Neural progenitor cell (in vitro differentiated cells): Measurements from ENCODE around the gene CDKL4. TPM values are rescaled to one million over a fixed set of nuclear protein-coding genes. Genes with fewer than 3 reads are reported as not detected.

Experiments used
- DNase-seq: peaks from one replicate; pipeline ENCODE4 v3.0.0-alpha.2; 2016; ENCODE audit warnings: low spot score
- H2AFZ ChIP-seq: fragments of 200-600 bp; sonication (generic); replicated peaks from 2 replicates; pipeline ENCODE4 v1.6.1; 2016; ENCODE audit warnings: antibody characterized with exemption
- H3F3A ChIP-seq: fragments of 200-600 bp; sonication (generic); 2 replicates; pipeline ENCODE4 v1.6.1; 2016; ENCODE audit warnings: antibody characterized with exemption, low read depth
- H3K27ac ChIP-seq: fragments of 200-600 bp; sonication (generic); 2 replicates; pipeline ENCODE4 v1.5.1; 2016; ENCODE audit warnings: mild to moderate bottlenecking
- H3K27me3 ChIP-seq: fragments of 200-600 bp; sonication (generic); 2 replicates; pipeline ENCODE4 v1.6.1; 2016; ENCODE audit warnings: mild to moderate bottlenecking, moderate library complexity
- H3K36me3 ChIP-seq: fragments of 200-600 bp; sonication (generic); 2 replicates; pipeline ENCODE4 v1.5.1; 2016
- H3K4me1 ChIP-seq: fragments of 200-600 bp; sonication (generic); 2 replicates; pipeline ENCODE4 v1.6.1; 2016; ENCODE audit warnings: mixed run types
- H3K4me2 ChIP-seq: fragments of 200-600 bp; sonication (generic); 2 replicates; pipeline ENCODE4 v1.6.1; 2016
- H3K4me3 ChIP-seq: fragments of 200-600 bp; sonication (generic); 2 replicates; pipeline ENCODE4 v1.5.1; 2016
- H3K79me2 ChIP-seq: fragments of 200-600 bp; sonication (generic); 2 replicates; pipeline ENCODE4 v1.6.1; 2016; ENCODE audit warnings: low read depth
- H3K9ac ChIP-seq: fragments of 200-600 bp; sonication (generic); 2 replicates; pipeline ENCODE4 v1.6.1; 2016
- H3K9me3 ChIP-seq: fragments of 200-600 bp; sonication (generic); 2 replicates; pipeline ENCODE4 v1.5.1; 2016; ENCODE audit warnings: low read depth
- H4K20me1 ChIP-seq: fragments of 200-600 bp; sonication (generic); 2 replicates; pipeline ENCODE4 v1.6.1; 2016; ENCODE audit warnings: low read depth
- H3K27ac Mint-ChIP-seq: 3 replicates; pipeline ENCODE4 v1.8.0; 2021; ENCODE audit warnings: mixed read lengths
- H3K27me3 Mint-ChIP-seq: 2 replicates; pipeline ENCODE4 v1.8.0; 2022; ENCODE audit warnings: low read depth, mild to moderate bottlenecking, inconsistent platforms, moderate library complexity, mixed read lengths; ENCODE audit not compliant: insufficient read depth
- H3K36me3 Mint-ChIP-seq: 3 replicates; pipeline ENCODE4 v1.8.0; 2021; ENCODE audit warnings: mixed read lengths
- H3K4me1 Mint-ChIP-seq: 3 replicates; pipeline ENCODE4 v1.8.0; 2021; ENCODE audit warnings: mixed read lengths
- H3K4me3 Mint-ChIP-seq: 3 replicates; pipeline ENCODE4 v1.8.0; 2021; ENCODE audit warnings: mild to moderate bottlenecking, moderate library complexity, mixed read lengths
- H3K9me3 Mint-ChIP-seq: 3 replicates; pipeline ENCODE4 v1.8.0; 2020; ENCODE audit warnings: mixed read lengths
- CTCF ChIP-seq: fragments of 200-600 bp; sonication (generic); IDR thresholded peaks from 2 replicates; pipeline ENCODE4 v1.5.1; 2017; ENCODE audit warnings: antibody characterized with exemption, mild to moderate bottlenecking
- EZH2 ChIP-seq: fragments of 200-600 bp; sonication (generic); IDR thresholded peaks from 2 replicates; pipeline ENCODE4 v1.6.1; 2017; ENCODE audit warnings: antibody characterized with exemption, mild to moderate bottlenecking, moderate library complexity
- EZH2phosphoT487 ChIP-seq: fragments of 200-600 bp; sonication (generic); IDR thresholded peaks from 2 replicates; pipeline ENCODE4 v1.6.1; 2017; ENCODE audit warnings: antibody characterized with exemption
- total RNA-seq: library from RNA; depleted of rRNA; stranded (reverse); fragments of >200 nt; gene quantifications from 2 replicates; pipeline ENCODE4 v1.2.3, GENCODE V29; 2015; ENCODE audit warnings: low replicate concordance

The CDKL4 gene
- total RNA-seq = not detected in 2 replicates

DNA sequence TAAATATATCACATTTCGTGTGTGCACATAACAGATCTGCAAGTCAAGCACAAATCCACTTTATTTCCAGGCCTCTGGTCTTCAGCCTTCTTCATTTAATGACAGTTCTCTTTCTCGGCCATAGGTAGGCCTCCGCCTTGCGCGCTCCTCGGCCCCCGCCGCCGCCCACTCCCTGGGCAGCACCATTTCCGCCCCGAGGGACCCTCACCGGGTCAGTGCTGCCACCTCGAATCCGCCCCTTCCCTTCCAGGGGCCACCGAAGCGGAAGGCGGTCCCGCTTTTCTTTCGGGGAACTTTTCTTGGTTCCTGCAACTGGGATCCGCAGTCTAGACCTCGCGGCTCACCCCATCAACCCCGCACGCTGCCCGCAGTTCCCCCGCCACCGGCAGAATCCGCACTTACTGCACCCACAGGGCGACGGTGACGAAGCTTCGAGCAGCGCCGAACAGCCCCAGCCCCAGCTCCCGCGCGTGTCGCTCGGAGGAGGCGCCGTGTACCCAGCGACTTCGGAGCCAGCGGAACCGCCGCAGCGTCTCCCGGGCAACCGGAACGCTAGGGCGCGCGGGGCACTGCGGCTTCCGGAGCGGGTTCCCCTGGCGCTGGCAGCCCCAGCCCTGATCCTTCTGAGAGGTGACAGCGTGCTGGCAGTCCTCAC is at the start of gene CDKL4:
TSS of gene CDKL4 (minus strand) at position 502 of the 655 bp plus-strand sequence.
- Mint-ChIP-seq H3K9me3 (peaks cover 2% of the 10 kb centered on the region), H3K4me1 (peaks cover 3% of the 10 kb centered on the region), H3K36me3 (peaks cover 11% of the 10 kb centered on the region), H3K27ac (no peak within 1 kb of the TSS), H3K27me3 (peaks cover 2% of the 10 kb centered on the region), H3K4me3 (no peak within 1 kb of the TSS)
- no peak within 1 kb of the TSS for H3K4me3 ChIP-seq
- no peaks in the 10 kb centered on the region for H4K20me1 ChIP-seq
- TF ChIP-seq CTCF (no peak), EZH2 (no peak), EZH2phosphoT487 (no peak)
- H3K4me1 ChIP-seq = no peaks in the 10 kb centered on the region
- no peak within 1 kb of the TSS for H3K9ac ChIP-seq
- no peaks in the 10 kb centered on the region for H3K79me2 ChIP-seq
- H3K9me3 ChIP-seq = no peaks in the 10 kb centered on the region
- no peak within 1 kb of the TSS for H3K27ac ChIP-seq
- no peaks in the 10 kb centered on the region for H3K36me3 ChIP-seq
- no peak within 1 kb of the TSS for H2AFZ ChIP-seq
- no peak within 1 kb of the TSS for H3K4me2 ChIP-seq
- H3K27me3 ChIP-seq = no peaks in the 10 kb centered on the region
- H3F3A ChIP-seq = no peaks in the 10 kb centered on the region
- DNase-seq = no peak

- Histone ChIP-seq H3K36me3 (peaks cover 3% of the 10 kb centered on the region), H3K79me2 (no peaks in the 10 kb centered on the region), H3K27me3 (no peaks in the 10 kb centered on the region), H3K27ac (no peak overlapping the region), H4K20me1 (no peaks in the 10 kb centered on the region), H3F3A (no peaks in the 10 kb centered on the region), H3K4me1 (no peaks in the 10 kb centered on the region), H3K9ac (no peak overlapping the region), H3K4me2 (no peak overlapping the region), H3K4me3 (no peak overlapping the region), H2AFZ (no peak overlapping the region), H3K9me3 (no peaks in the 10 kb centered on the region)
- peaks cover 28% of the 10 kb centered on the region for H3K36me3 Mint-ChIP-seq
- no peaks in the 10 kb centered on the region for H3K4me1 Mint-ChIP-seq
- no peak for DNase-seq
- no peaks in the 10 kb centered on the region for H3K9me3 Mint-ChIP-seq
- TF ChIP-seq EZH2 (no peak), CTCF (no peak), EZH2phosphoT487 (no peak)
- H3K4me3 Mint-ChIP-seq = no peak overlapping the region
- H3K27ac Mint-ChIP-seq = no peak overlapping the region
- H3K27me3 Mint-ChIP-seq = no peaks in the 10 kb centered on the region
Measured at GRCh38 chr2:39290433-39290832, 46.7 kb upstream of the CDKL4 start.

DNA sequence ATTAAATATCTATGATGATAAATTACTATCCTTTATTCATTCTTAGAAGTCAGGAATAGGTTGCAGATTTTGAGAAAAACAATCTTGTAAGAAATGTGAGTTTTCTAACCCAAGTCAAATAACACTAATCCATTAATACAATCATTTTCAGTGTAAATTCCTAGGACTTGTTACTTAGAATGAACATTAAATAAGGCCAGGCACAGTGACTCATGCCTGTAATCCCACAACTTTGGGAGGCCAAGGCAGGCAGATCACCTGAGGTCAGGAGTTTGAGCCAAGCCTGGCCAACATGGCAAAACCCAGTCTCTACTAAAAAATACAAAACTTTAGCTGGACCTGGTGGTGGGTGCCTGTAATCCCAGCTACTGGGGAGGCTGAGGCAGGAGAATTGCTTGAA is 45.8 kb upstream of the CDKL4 start:
- Mint-ChIP-seq H3K27me3 (no peaks in the 10 kb centered on the region), H3K4me1 (no peaks in the 10 kb centered on the region)
- peaks cover 8% of the 10 kb centered on the region for H3K36me3 ChIP-seq

More for the DNA sequence above, 45.8 kb upstream of the CDKL4 start:
- no peak overlapping the region for H3K4me3 ChIP-seq
- H3K9ac ChIP-seq = no peak overlapping the region
- Mint-ChIP-seq H3K9me3 (no peaks in the 10 kb centered on the region), H3K4me3 (no peak overlapping the region), H3K27ac (no peak overlapping the region), H3K36me3 (peaks cover 28% of the 10 kb centered on the region)
- H3K9me3 ChIP-seq = no peaks in the 10 kb centered on the region
- no peak overlapping the region for H3K27ac ChIP-seq
- no peak for TF ChIP-seq EZH2phosphoT487
- TF ChIP-seq EZH2 = no peak
- no peak for TF ChIP-seq CTCF
- no peak overlapping the region for H2AFZ ChIP-seq
- H3K27me3 ChIP-seq = no peaks in the 10 kb centered on the region
- H3K4me2 ChIP-seq = no peak overlapping the region
- no peaks in the 10 kb centered on the region for H3F3A ChIP-seq
- H4K20me1 ChIP-seq = no peaks in the 10 kb centered on the region
- H3K4me1 ChIP-seq = no peaks in the 10 kb centered on the region
- DNase-seq = no peak
- H3K79me2 ChIP-seq = no peaks in the 10 kb centered on the region
